GM12864 (cell line): ENCODE measurements around the gene FREM1.

ENCODE experiments used
- DNase-seq: peaks from one replicate; pipeline ENCODE4 v3.0.0-alpha.2; 2011; ENCODE audit warnings: low read depth
- H3K4me3 ChIP-seq: 2 replicates; pipeline ENCODE4 v1.5.1; 2011; ENCODE audit warnings: mild to moderate bottlenecking, low read depth, low read length, control low read depth
- TF ChIP-seq, protein P1 (sequence below): IDR thresholded peaks from 2 replicates; pipeline ENCODE4 v1.5.1; 2011; ENCODE audit warnings: low read depth, mild to moderate bottlenecking, moderate library complexity, low read length, control low read depth, inconsistent platforms; ENCODE audit errors: missing control alignments

The FREM1 gene

GRCh38 chr9:14882090-14882489 lies 28.1 kb downstream of the FREM1 start:
- no peak for DNase-seq
- TF ChIP-seq, protein P1, sequence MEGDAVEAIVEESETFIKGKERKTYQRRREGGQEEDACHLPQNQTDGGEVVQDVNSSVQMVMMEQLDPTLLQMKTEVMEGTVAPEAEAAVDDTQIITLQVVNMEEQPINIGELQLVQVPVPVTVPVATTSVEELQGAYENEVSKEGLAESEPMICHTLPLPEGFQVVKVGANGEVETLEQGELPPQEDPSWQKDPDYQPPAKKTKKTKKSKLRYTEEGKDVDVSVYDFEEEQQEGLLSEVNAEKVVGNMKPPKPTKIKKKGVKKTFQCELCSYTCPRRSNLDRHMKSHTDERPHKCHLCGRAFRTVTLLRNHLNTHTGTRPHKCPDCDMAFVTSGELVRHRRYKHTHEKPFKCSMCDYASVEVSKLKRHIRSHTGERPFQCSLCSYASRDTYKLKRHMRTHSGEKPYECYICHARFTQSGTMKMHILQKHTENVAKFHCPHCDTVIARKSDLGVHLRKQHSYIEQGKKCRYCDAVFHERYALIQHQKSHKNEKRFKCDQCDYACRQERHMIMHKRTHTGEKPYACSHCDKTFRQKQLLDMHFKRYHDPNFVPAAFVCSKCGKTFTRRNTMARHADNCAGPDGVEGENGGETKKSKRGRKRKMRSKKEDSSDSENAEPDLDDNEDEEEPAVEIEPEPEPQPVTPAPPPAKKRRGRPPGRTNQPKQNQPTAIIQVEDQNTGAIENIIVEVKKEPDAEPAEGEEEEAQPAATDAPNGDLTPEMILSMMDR = no peak

DNA sequence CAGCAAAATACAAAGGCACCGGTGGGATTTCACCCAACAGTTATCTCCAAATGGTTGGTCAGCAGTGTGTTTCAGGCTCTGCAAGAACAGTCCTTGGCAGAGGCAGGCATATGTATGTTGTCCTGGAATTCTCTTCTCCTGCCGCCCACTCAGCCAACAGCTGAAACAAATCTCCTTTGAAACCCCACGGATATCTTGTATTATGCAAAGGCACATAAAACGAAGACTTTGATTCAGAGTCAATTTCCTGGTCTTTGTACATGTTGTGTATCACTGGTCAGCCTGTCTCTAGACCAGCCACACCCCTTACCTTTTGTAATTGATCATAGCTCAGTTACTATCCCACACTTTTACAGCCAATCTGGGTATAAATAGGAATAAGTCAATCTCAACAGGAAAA lies 29.2 kb downstream of the FREM1 start:
- DNase-seq = no peak

More at GRCh38 chr9:14882090-14882489, 28.1 kb downstream of the FREM1 start:
- H3K4me3 ChIP-seq = no peak overlapping the region

GRCh38 chr9:14870090-14870489 lies 40.1 kb downstream of the FREM1 start:
- H3K4me3 ChIP-seq = no peak overlapping the region
- no peak for DNase-seq
- TF ChIP-seq, protein P1 = no peak

More for the DNA sequence above, 29.2 kb downstream of the FREM1 start:
- TF ChIP-seq, protein P1 = no peak
- no peak overlapping the region for H3K4me3 ChIP-seq

DNA sequence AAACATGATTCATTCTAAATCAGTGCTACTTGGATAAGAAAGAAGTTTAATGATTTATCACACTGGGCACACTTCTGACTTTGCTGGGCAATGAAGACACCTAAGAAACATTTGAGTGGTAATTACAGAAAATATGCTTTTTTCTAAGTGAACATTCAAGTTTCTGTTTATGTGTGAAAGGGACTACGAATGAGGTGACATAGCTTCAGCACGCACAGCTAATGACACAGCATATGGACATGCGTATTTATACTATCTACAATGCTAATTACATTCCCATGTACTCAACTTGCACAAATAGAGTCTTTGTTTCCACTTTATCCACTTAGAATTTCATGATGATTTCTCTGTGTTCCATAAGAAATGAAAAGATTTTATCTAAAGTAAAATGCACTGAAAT lies 40.6 kb downstream of the FREM1 start:
- H3K4me3 ChIP-seq = no peak overlapping the region
- TF ChIP-seq, protein P1 = no peak
- no peak for DNase-seq

GRCh38 chr9:14868772-14869583 lies 41.2 kb downstream of the FREM1 start:
- TF ChIP-seq, protein P1 = no peak
- DNase-seq = no peak

DNA sequence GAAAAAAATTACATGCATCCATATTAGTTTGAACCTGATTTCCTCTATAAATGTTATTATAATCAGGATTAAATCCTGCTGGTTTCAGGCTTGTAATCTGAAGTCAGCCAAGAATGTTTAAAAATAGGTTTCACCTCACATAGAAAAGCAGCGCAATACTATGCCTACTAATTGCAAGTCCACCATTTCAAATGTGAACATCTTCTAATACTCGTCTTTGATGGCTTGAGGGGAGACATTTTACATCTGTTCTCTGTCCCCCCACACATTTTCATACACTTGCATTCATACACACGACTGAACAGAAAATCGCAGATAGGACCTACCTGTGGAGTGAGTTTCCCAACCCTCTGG lies 41.8 kb downstream of the FREM1 start:
- TF ChIP-seq, protein P1 = no peak
- H3K4me3 ChIP-seq = no peak overlapping the region
- no peak for DNase-seq

More at GRCh38 chr9:14868772-14869583, 41.2 kb downstream of the FREM1 start:
- H3K4me3 ChIP-seq = no peak overlapping the region
